Brain microvascular endothelial cell (primary cell): Measurements from ENCODE around the gene DGKB.

Experiments used
- DNase-seq: peaks from one replicate; pipeline ENCODE4 v3.0.0-alpha.2; 2020
- H3K27ac ChIP-seq: fragments of 250-450 bp; sonication (Bioruptor Pico); 2 replicates; pipeline ENCODE4 v1.5.1; 2020; ENCODE audit warnings: mild to moderate bottlenecking, moderate library complexity
- H3K27me3 ChIP-seq: fragments of 250-450 bp; sonication (Bioruptor Pico); replicated peaks from 2 replicates; pipeline ENCODE4 v1.5.1; 2020; ENCODE audit warnings: mild to moderate bottlenecking
- H3K36me3 ChIP-seq: fragments of 250-450 bp; sonication (Bioruptor Pico); replicated peaks from 2 replicates; pipeline ENCODE4 v1.5.1; 2020; ENCODE audit warnings: mild to moderate bottlenecking
- H3K4me3 ChIP-seq: 2 replicates; pipeline ENCODE4 v1.5.1; 2011; ENCODE audit warnings: low read depth, mild to moderate bottlenecking, control low read depth, low read length, moderate library complexity
- CTCF ChIP-seq: IDR thresholded peaks from 2 replicates; pipeline ENCODE4 v1.5.1; 2011; ENCODE audit warnings: low read depth, mild to moderate bottlenecking, moderate library complexity, low read length, control low read depth, inconsistent platforms; ENCODE audit errors: missing control alignments
- in situ Hi-C: cut with HindIII; loops from 2 replicates; pipeline ENCODE4 v1.10.0; 2017; ENCODE audit warnings: low sequenced_read_pairs, low pct_ligation_motif_present

The DGKB gene

GRCh38 chr7:14403587-14403986 lies 499.0 kb downstream of the DGKB start:
- in situ Hi-C loops = no loop called here
- no peak for DNase-seq

GRCh38 chr7:14400271-14400670 lies 502.3 kb downstream of the DGKB start:
- Histone ChIP-seq H3K27ac (no peak overlapping the region), H3K36me3 (no peaks in the 10 kb centered on the region), H3K27me3 (no peaks in the 10 kb centered on the region), H3K4me3 (no peak overlapping the region)
- in situ Hi-C loops = no loop called here
- no peak for TF ChIP-seq CTCF
- no peak for DNase-seq

More at GRCh38 chr7:14403587-14403986, 499.0 kb downstream of the DGKB start:
- no peaks in the 10 kb centered on the region for H3K36me3 ChIP-seq
- TF ChIP-seq CTCF = no peak
- H3K27me3 ChIP-seq = no peaks in the 10 kb centered on the region
- H3K27ac ChIP-seq = no peak overlapping the region
- no peak overlapping the region for H3K4me3 ChIP-seq

- TF ChIP-seq CTCF = no peak
- no peak for DNase-seq
- H3K4me3 ChIP-seq = no peak overlapping the region
- H3K36me3 ChIP-seq = no peaks in the 10 kb centered on the region
- in situ Hi-C loops = no loop called here
- no peaks in the 10 kb centered on the region for H3K27me3 ChIP-seq
- no peak overlapping the region for H3K27ac ChIP-seq
Measured at GRCh38 chr7:14398526-14398925, 504.0 kb downstream of the DGKB start.

- no peak overlapping the region for H3K4me3 ChIP-seq
- H3K36me3 ChIP-seq = no peaks in the 10 kb centered on the region
- H3K27ac ChIP-seq = no peak overlapping the region
- DNase-seq = no peak
- in situ Hi-C loops = no loop called here
- H3K27me3 ChIP-seq = no peaks in the 10 kb centered on the region
- no peak for TF ChIP-seq CTCF
Measured at GRCh38 chr7:14395860-14396259, 506.7 kb downstream of the DGKB start.

GRCh38 chr7:14394786-14395185 lies 507.8 kb downstream of the DGKB start:
- in situ Hi-C loops = no loop called here
- Histone ChIP-seq H3K36me3 (no peaks in the 10 kb centered on the region), H3K27ac (no peak overlapping the region)

More at GRCh38 chr7:14394786-14395185, 507.8 kb downstream of the DGKB start:
- TF ChIP-seq CTCF = no peak
- no peak for DNase-seq
- Histone ChIP-seq H3K27me3 (no peaks in the 10 kb centered on the region), H3K4me3 (no peak overlapping the region)
